Astrocyte (in vitro differentiated cells and primary cell): ENCODE data around the gene BTLA. TPM values are rescaled to one million over a fixed set of nuclear protein-coding genes. Genes with fewer than 3 reads are reported as not detected.
"Not testable (repeated sequence)": the region's sequence is repeated elsewhere in the genome, so short reads cannot be mapped to it uniquely, and the experiment has no call there.

Source experiments
- DNase-seq: peaks from one replicate; pipeline ENCODE4 v3.0.0-alpha.2; 2010; ENCODE audit warnings: low read depth
- FAIRE-seq: peaks from 2 replicates; lab custom pipeline; 2011; peaks lifted over from hg19 to GRCh38; lab: Jason Lieb, UNC
- H2AFZ ChIP-seq: 2 replicates; pipeline ENCODE4 v1.6.0; 2012; ENCODE audit warnings: low read depth, low read length, inconsistent platforms
- H3K27ac ChIP-seq: 2 replicates; pipeline ENCODE4 v1.5.1; 2011; ENCODE audit warnings: low read depth, low read length, inconsistent platforms
- H3K27me3 ChIP-seq: 2 replicates; pipeline ENCODE4 v1.6.0; 2011; ENCODE audit warnings: low read length, inconsistent platforms; ENCODE audit not compliant: insufficient read depth
- H3K36me3 ChIP-seq: 2 replicates; pipeline ENCODE4 v1.5.1; 2011; ENCODE audit warnings: low read length, inconsistent platforms; ENCODE audit not compliant: insufficient read depth
- H3K4me1 ChIP-seq: 2 replicates; pipeline ENCODE4 v1.5.1; 2011; ENCODE audit warnings: low read length, inconsistent platforms; ENCODE audit not compliant: insufficient read depth
- H3K4me2 ChIP-seq: 2 replicates; pipeline ENCODE4 v1.6.0; 2012; ENCODE audit warnings: low read length, inconsistent platforms
- H3K4me3 ChIP-seq: 2 replicates; pipeline ENCODE4 v1.5.1; 2011; ENCODE audit warnings: low read depth, mild to moderate bottlenecking, low read length, inconsistent platforms; ENCODE audit not compliant: insufficient read depth
- H3K79me2 ChIP-seq: 2 replicates; pipeline ENCODE4 v1.6.0; 2012; ENCODE audit warnings: mild to moderate bottlenecking, low read length, inconsistent platforms; ENCODE audit not compliant: insufficient read depth
- H3K9ac ChIP-seq: 2 replicates; pipeline ENCODE4 v1.6.0; 2012; ENCODE audit warnings: mild to moderate bottlenecking, low read length, inconsistent platforms
- H3K9me3 ChIP-seq: 2 replicates; pipeline ENCODE4 v1.5.1; 2012; ENCODE audit warnings: low read depth, mild to moderate bottlenecking, low read length, inconsistent platforms; ENCODE audit not compliant: insufficient read depth
- H4K20me1 ChIP-seq: 2 replicates; pipeline ENCODE4 v1.6.0; 2012; ENCODE audit warnings: low read length, inconsistent platforms; ENCODE audit not compliant: insufficient read depth
- H3K27ac Mint-ChIP-seq: one replicate; pipeline ENCODE4 v1.8.0; 2021; ENCODE audit warnings: mild to moderate bottlenecking, mixed read lengths; ENCODE audit not compliant: unreplicated experiment
- H3K27me3 Mint-ChIP-seq: one replicate; pipeline ENCODE4 v1.8.0; 2021; ENCODE audit warnings: low read depth, mixed read lengths; ENCODE audit not compliant: unreplicated experiment
- H3K36me3 Mint-ChIP-seq: one replicate; pipeline ENCODE4 v1.8.0; 2021; ENCODE audit warnings: low read depth, mixed read lengths; ENCODE audit not compliant: unreplicated experiment
- H3K4me1 Mint-ChIP-seq: one replicate; pipeline ENCODE4 v1.8.0; 2021; ENCODE audit warnings: low read depth, mixed read lengths; ENCODE audit not compliant: unreplicated experiment
- H3K4me3 Mint-ChIP-seq: one replicate; pipeline ENCODE4 v1.8.0; 2021; ENCODE audit warnings: mild to moderate bottlenecking, moderate library complexity, mixed read lengths; ENCODE audit not compliant: unreplicated experiment
- H3K9me3 Mint-ChIP-seq: one replicate; pipeline ENCODE4 v1.8.0; 2021; ENCODE audit warnings: mild to moderate bottlenecking, mixed read lengths; ENCODE audit not compliant: unreplicated experiment
- EZH2 ChIP-seq: IDR thresholded peaks from 2 replicates; pipeline ENCODE4 v1.6.1; 2012; ENCODE audit warnings: mild to moderate bottlenecking, low read length, inconsistent platforms; ENCODE audit not compliant: insufficient read depth
- total RNA-seq: library from RNA; stranded (reverse); gene quantifications from 2 replicates; pipeline ENCODE4 v1.2.1, GENCODE V29; 2021
- TF ChIP-seq, protein P1 (sequence below): IDR thresholded peaks from 2 replicates; pipeline ENCODE4 v1.5.1; 2011; ENCODE audit warnings: low read depth, mild to moderate bottlenecking, inconsistent platforms, low read length, moderate library complexity; ENCODE audit not compliant: insufficient read depth

Gene BTLA
- total RNA-seq, 1 donor from 2014 or later = not detected

- Histone ChIP-seq H3K79me2 (no peaks in the 10 kb centered on the region), H3K36me3 (no peaks in the 10 kb centered on the region), H3K4me3 (no peak overlapping the region), H3K27ac (no peak overlapping the region), H4K20me1 (no peaks in the 10 kb centered on the region), H3K4me2 (no peak overlapping the region), H3K27me3 (no peaks in the 10 kb centered on the region), H3K9me3 (no peaks in the 10 kb centered on the region), H2AFZ (no peak overlapping the region), H3K9ac (no peak overlapping the region), H3K4me1 (no peaks in the 10 kb centered on the region)
- Mint-ChIP-seq H3K36me3 (no peaks in the 10 kb centered on the region), H3K27me3 (no peaks in the 10 kb centered on the region), H3K4me3 (no peak overlapping the region), H3K4me1 (no peaks in the 10 kb centered on the region), H3K9me3 (peaks cover 2% of the 10 kb centered on the region), H3K27ac (no peak overlapping the region)
- FAIRE-seq = no peak
- TF ChIP-seq, protein P1, sequence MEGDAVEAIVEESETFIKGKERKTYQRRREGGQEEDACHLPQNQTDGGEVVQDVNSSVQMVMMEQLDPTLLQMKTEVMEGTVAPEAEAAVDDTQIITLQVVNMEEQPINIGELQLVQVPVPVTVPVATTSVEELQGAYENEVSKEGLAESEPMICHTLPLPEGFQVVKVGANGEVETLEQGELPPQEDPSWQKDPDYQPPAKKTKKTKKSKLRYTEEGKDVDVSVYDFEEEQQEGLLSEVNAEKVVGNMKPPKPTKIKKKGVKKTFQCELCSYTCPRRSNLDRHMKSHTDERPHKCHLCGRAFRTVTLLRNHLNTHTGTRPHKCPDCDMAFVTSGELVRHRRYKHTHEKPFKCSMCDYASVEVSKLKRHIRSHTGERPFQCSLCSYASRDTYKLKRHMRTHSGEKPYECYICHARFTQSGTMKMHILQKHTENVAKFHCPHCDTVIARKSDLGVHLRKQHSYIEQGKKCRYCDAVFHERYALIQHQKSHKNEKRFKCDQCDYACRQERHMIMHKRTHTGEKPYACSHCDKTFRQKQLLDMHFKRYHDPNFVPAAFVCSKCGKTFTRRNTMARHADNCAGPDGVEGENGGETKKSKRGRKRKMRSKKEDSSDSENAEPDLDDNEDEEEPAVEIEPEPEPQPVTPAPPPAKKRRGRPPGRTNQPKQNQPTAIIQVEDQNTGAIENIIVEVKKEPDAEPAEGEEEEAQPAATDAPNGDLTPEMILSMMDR = no peak
- no peak for TF ChIP-seq EZH2
- DNase-seq = no peak
Observed at GRCh38 chr3:112425858-112426750, 73.2 kb downstream of the BTLA start.

GRCh38 chr3:112425382-112425781 is 73.9 kb downstream of the BTLA start:
- H3K4me3 Mint-ChIP-seq = no peak overlapping the region
- Histone ChIP-seq H3K9ac (no peak overlapping the region), H3K4me3 (no peak overlapping the region), H3K36me3 (no peaks in the 10 kb centered on the region), H3K79me2 (no peaks in the 10 kb centered on the region), H4K20me1 (no peaks in the 10 kb centered on the region), H3K4me2 (no peak overlapping the region), H3K9me3 (no peaks in the 10 kb centered on the region), H3K4me1 (no peaks in the 10 kb centered on the region), H3K27me3 (no peaks in the 10 kb centered on the region), H2AFZ (no peak overlapping the region), H3K27ac (no peak overlapping the region)
- FAIRE-seq = no peak
- H3K4me1 Mint-ChIP-seq = no peaks in the 10 kb centered on the region
- H3K27ac Mint-ChIP-seq = no peak overlapping the region
- TF ChIP-seq EZH2 = no peak
- TF ChIP-seq, protein P1 = no peak
- H3K27me3 Mint-ChIP-seq = no peaks in the 10 kb centered on the region
- H3K36me3 Mint-ChIP-seq = no peaks in the 10 kb centered on the region
- peaks cover 2% of the 10 kb centered on the region for H3K9me3 Mint-ChIP-seq
- no peak for DNase-seq

- no peaks in the 10 kb centered on the region for H3K27me3 Mint-ChIP-seq
- no peak overlapping the region for H3K27ac Mint-ChIP-seq
- H3K4me3 Mint-ChIP-seq = no peak overlapping the region
- Histone ChIP-seq H3K4me2 (no peak overlapping the region), H3K4me1 (no peaks in the 10 kb centered on the region), H3K4me3 (no peak overlapping the region), H3K36me3 (no peaks in the 10 kb centered on the region), H3K27me3 (no peaks in the 10 kb centered on the region), H3K79me2 (no peaks in the 10 kb centered on the region), H3K27ac (no peak overlapping the region), H3K9ac (no peak overlapping the region), H3K9me3 (no peaks in the 10 kb centered on the region), H4K20me1 (no peaks in the 10 kb centered on the region), H2AFZ (no peak overlapping the region)
- TF ChIP-seq, protein P1 = no peak
- TF ChIP-seq EZH2 = no peak
- no peaks in the 10 kb centered on the region for H3K36me3 Mint-ChIP-seq
- no peaks in the 10 kb centered on the region for H3K4me1 Mint-ChIP-seq
- DNase-seq (no peak), FAIRE-seq (no peak)
- peaks cover 2% of the 10 kb centered on the region for H3K9me3 Mint-ChIP-seq
Observed at GRCh38 chr3:112424394-112424793, 74.9 kb downstream of the BTLA start.

DNA sequence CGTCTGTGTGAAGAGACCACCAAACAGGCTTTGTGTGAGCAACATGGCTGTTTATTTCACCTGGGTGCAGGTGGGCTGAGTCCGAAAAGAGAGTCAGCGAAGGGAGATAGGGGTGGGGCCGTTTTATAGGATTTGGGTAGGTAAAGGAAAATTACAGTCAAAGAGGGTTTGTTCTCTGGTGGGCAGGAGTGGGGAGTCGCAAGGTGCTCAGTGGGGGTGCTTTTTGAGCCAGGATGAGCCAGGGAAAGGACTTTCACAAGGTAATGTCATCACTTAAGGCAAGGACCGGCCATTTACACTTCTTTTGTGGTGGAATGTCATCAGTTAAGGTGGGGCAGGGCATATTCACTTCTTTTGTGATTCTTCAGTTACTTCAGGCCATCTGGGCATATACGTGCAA is 76.4 kb downstream of the BTLA start:
- not testable (repeated sequence) for H3K79me2 ChIP-seq, H3K27me3 Mint-ChIP-seq, H3K4me2 ChIP-seq, H3K4me1 ChIP-seq, H3K27ac ChIP-seq, H3K36me3 Mint-ChIP-seq, H2AFZ ChIP-seq, H3K9me3 Mint-ChIP-seq, H3K9me3 ChIP-seq, H3K27me3 ChIP-seq, H3K4me3 Mint-ChIP-seq, H3K4me3 ChIP-seq, FAIRE-seq, H3K9ac ChIP-seq, H3K36me3 ChIP-seq, H3K4me1 Mint-ChIP-seq, H3K27ac Mint-ChIP-seq, H4K20me1 ChIP-seq, DNase-seq
